Gastrocnemius medialis (tissue), 4 donors: ENCODE data around the gene FGFR3. TPM values are rescaled to one million over a fixed set of nuclear protein-coding genes. Genes with fewer than 3 reads are reported as not detected.

Source experiments
- ATAC-seq, 2 donors: fragments of 150-250 bp; one replicate each; pipeline ENCODE4 v1.9.1; 2016
- DNase-seq, 2 donors: peaks; one replicate each; pipeline ENCODE4 v3.0.0-alpha.2; 2019
- H3K27ac ChIP-seq, 4 donors: fragments of 200-600 bp; sonication (generic); 1 replicate in 1 of 4; 2 replicates in 3 of 4; pipeline ENCODE4 v1.5.1; 2016 to 2018; ENCODE audit warnings: mild to moderate bottlenecking in 2 of 4, moderate library complexity in 1 of 4
- H3K27me3 ChIP-seq, 3 donors: fragments of 200-600 bp; sonication (generic) in 2 of 3; 1 replicate in 1 of 3; 2 replicates in 2 of 3; pipeline versions ENCODE4 v1.5.1 to v1.6.0; 2016 to 2019; ENCODE audit warnings: mild to moderate bottlenecking in 1 of 3, moderate library complexity in 1 of 3
- H3K36me3 ChIP-seq, 2 donors: fragments of 200-600 bp; sonication (generic) in 1 of 2; one replicate each; pipeline ENCODE4 v1.5.1; 2017 to 2018
- H3K4me1 ChIP-seq, 2 donors: fragments of 200-600 bp; sonication (generic) in 1 of 2; one replicate each; pipeline ENCODE4 v1.5.1; 2016 to 2017; ENCODE audit warnings: mild to moderate bottlenecking in 2 of 2
- H3K4me3 ChIP-seq, 4 donors: fragments of 200-600 bp; sonication (generic) in 3 of 4; 1 replicate in 1 of 4; 2 replicates in 3 of 4; pipeline ENCODE4 v1.5.1; 2016 to 2019; ENCODE audit warnings: mild to moderate bottlenecking in 2 of 4
- H3K9me3 ChIP-seq, 3 donors: fragments of 200-600 bp; sonication (generic) in 2 of 3; 1 replicate in 1 of 3; 2 replicates in 2 of 3; pipeline ENCODE4 v1.5.1; 2016 to 2019
- CTCF ChIP-seq, 5 experiments: fragments of 450-650 bp in 3 of 5; fragments of 200-600 bp in 2 of 5; sonication (generic) in 2 of 5; IDR thresholded peaks in 4 of 5; conservative IDR thresholded peaks in 1 of 5; 1 replicate in 4 of 5; 2 replicates in 1 of 5; pipeline ENCODE4 v1.5.1; 2016 to 2019; ENCODE audit warnings: antibody characterized with exemption in 5 of 5, mild to moderate bottlenecking in 3 of 5, moderate library complexity in 3 of 5
- POLR2A ChIP-seq, 2 donors: fragments of 450-650 bp; IDR thresholded peaks; one replicate each; pipeline ENCODE4 v1.6.1; 2017; ENCODE audit warnings: antibody characterized with exemption in 2 of 2, mild to moderate bottlenecking in 2 of 2, moderate library complexity in 2 of 2
- in situ Hi-C, 4 donors: fragments of 200-750 bp; cut with MboI; loops; one replicate each; pipeline versions ENCODE4 v1.15.0 to v1.8.0; 2017; ENCODE audit warnings: low sequenced_read_pairs in 4 of 4
- intact Hi-C: fragments of 100-400 bp; cut with DNase I; formaldehyde crosslinking; loops from one replicate; pipeline ENCODE4 v1.15.1; 2023; ENCODE audit warnings: low total_unique reads
- total RNA-seq, 4 donors: library from RNA; depleted of rRNA; stranded (reverse); fragments of >200 nt; gene quantifications; one replicate each; pipeline versions ENCODE4 v1.1.0 to v1.2.3, GENCODE V29; 2016

FGFR3 gene
- total RNA-seq, 4 donors from 2014 or later = 0.15 to 0.51 (median 0.18) TPM; not detected in 1

GRCh38 chr4:1794809-1795298, 1.8 kb downstream of the FGFR3 start:
- in situ Hi-C loops = no loop called here
- H3K27ac ChIP-seq = no peak overlapping the region
- TF ChIP-seq POLR2A (IDR thresholded peaks at IDR 0.05) (no peak), CTCF (IDR thresholded peaks at IDR 0.05 in 4 of 5, conservative IDR thresholded peaks at IDR 0.05 in 1 of 5) (no peak)
- H3K9me3 ChIP-seq = no peaks in the 10 kb centered on the region
- no peak for ATAC-seq
- no peaks in the 10 kb centered on the region for H3K36me3 ChIP-seq
- no peak for DNase-seq
- H3K4me3 ChIP-seq = peak overlapping the region in 2 of 4 donors; percentile 35 to 38
- peaks cover 44 to 52% (median 44%) of the 10 kb centered on the region in 3 donors for H3K27me3 ChIP-seq
- peaks cover 0 to 6% of the 10 kb centered on the region in 2 donors for H3K4me1 ChIP-seq
- intact Hi-C loops = no loop called here

- intact Hi-C loops = no loop called here
- Histone ChIP-seq H3K27me3 (peaks cover 44 to 52% (median 44%) of the 10 kb centered on the region in 3 donors), H3K4me3 (peak overlapping the region in 2 of 4 donors; percentile 35 to 38), H3K9me3 (no peaks in the 10 kb centered on the region), H3K36me3 (no peaks in the 10 kb centered on the region), H3K4me1 (peaks cover 0 to 6% of the 10 kb centered on the region in 2 donors), H3K27ac (no peak overlapping the region)
- TF ChIP-seq POLR2A (IDR thresholded peaks at IDR 0.05) (no peak), CTCF (IDR thresholded peaks at IDR 0.05 in 4 of 5, conservative IDR thresholded peaks at IDR 0.05 in 1 of 5) (no peak)
- ATAC-seq = no peak
- no peak for DNase-seq
- in situ Hi-C loops = no loop called here
Measured at GRCh38 chr4:1795299-1796195, 2.5 kb downstream of the FGFR3 start.

- TF ChIP-seq POLR2A (IDR thresholded peaks at IDR 0.05) = no peak
- TF ChIP-seq CTCF (IDR thresholded peaks at IDR 0.05 in 4 of 5, conservative IDR thresholded peaks at IDR 0.05 in 1 of 5) = no peak
- Histone ChIP-seq H3K27ac (no peak overlapping the region), H3K4me1 (peaks cover 0 to 6% of the 10 kb centered on the region in 2 donors), H3K27me3 (peaks cover 44 to 52% (median 44%) of the 10 kb centered on the region in 3 donors), H3K9me3 (no peaks in the 10 kb centered on the region), H3K36me3 (no peaks in the 10 kb centered on the region), H3K4me3 (no peak overlapping the region)
- DNase-seq (no peak), ATAC-seq (no peak)
- in situ Hi-C loops = no loop called here
- intact Hi-C loops = no loop called here
Measured at GRCh38 chr4:1796486-1797204, 3.6 kb downstream of the FGFR3 start.

- Histone ChIP-seq H3K4me1 (peaks cover 0 to 6% of the 10 kb centered on the region in 2 donors), H3K36me3 (no peaks in the 10 kb centered on the region), H3K9me3 (no peaks in the 10 kb centered on the region), H3K4me3 (no peak overlapping the region), H3K27ac (no peak overlapping the region), H3K27me3 (peaks cover 41 to 50% (median 44%) of the 10 kb centered on the region in 3 donors)
- in situ Hi-C loops = no loop called here
- no peak for ATAC-seq
- no peak for TF ChIP-seq CTCF (IDR thresholded peaks at IDR 0.05 in 4 of 5, conservative IDR thresholded peaks at IDR 0.05 in 1 of 5)
- TF ChIP-seq POLR2A (IDR thresholded peaks at IDR 0.05) = no peak
- DNase-seq = no peak
- intact Hi-C loops = no loop called here
Measured at GRCh38 chr4:1797298-1797860, 4.3 kb downstream of the FGFR3 start.
